Osteoblast (primary cell): ENCODE results near the gene WDR45. TPM values are rescaled to one million over a fixed set of nuclear protein-coding genes. Genes with fewer than 3 reads are reported as not detected.

Experiments
- DNase-seq: peaks from one replicate; pipeline ENCODE4 v3.0.0; 2011; ENCODE audit warnings: low spot score, mixed read lengths; ENCODE audit not compliant: insufficient read length; ENCODE audit errors: missing footprints
- H2AFZ ChIP-seq: 2 replicates; pipeline ENCODE4 v1.6.0; 2011; ENCODE audit warnings: mild to moderate bottlenecking, low read length
- H3K27ac ChIP-seq: 2 replicates; pipeline ENCODE4 v1.5.1; 2011; ENCODE audit warnings: mild to moderate bottlenecking, low read depth, low read length, moderate library complexity
- H3K27me3 ChIP-seq: 2 replicates; pipeline ENCODE4 v1.6.0; 2012; ENCODE audit warnings: mild to moderate bottlenecking, control low read depth, inconsistent platforms, low read length, moderate library complexity; ENCODE audit not compliant: insufficient read depth
- H3K36me3 ChIP-seq: 2 replicates; pipeline ENCODE4 v1.5.1; 2011; ENCODE audit warnings: mild to moderate bottlenecking, low read length, control low read depth, moderate library complexity; ENCODE audit not compliant: insufficient read depth
- H3K4me1 ChIP-seq: 2 replicates; pipeline ENCODE4 v1.5.1; 2011; ENCODE audit warnings: mild to moderate bottlenecking, low read length, control low read depth, moderate library complexity; ENCODE audit not compliant: insufficient read depth
- H3K4me2 ChIP-seq: 2 replicates; pipeline ENCODE4 v1.6.0; 2011; ENCODE audit warnings: mild to moderate bottlenecking, low read length; ENCODE audit not compliant: insufficient read depth
- H3K4me3 ChIP-seq: fragments of 200-600 bp; sonication (generic); 3 replicates; pipeline ENCODE4 v1.5.1; 2012; ENCODE audit warnings: mild to moderate bottlenecking, low read length, inconsistent platforms; ENCODE audit not compliant: insufficient read depth
- H3K79me2 ChIP-seq: 2 replicates; pipeline ENCODE4 v1.6.0; 2012; ENCODE audit warnings: mild to moderate bottlenecking, low read length, control low read depth, inconsistent platforms; ENCODE audit not compliant: insufficient read depth
- H3K9me3 ChIP-seq: 2 replicates; pipeline ENCODE4 v1.5.1; 2011; ENCODE audit warnings: low read depth, low read length, control low read depth
- H4K20me1 ChIP-seq: 2 replicates; pipeline ENCODE4 v1.6.0; 2012; ENCODE audit warnings: mild to moderate bottlenecking, low read length, control low read depth; ENCODE audit not compliant: insufficient read depth
- CTCF ChIP-seq: IDR thresholded peaks from 2 replicates; pipeline ENCODE4 v1.5.1; 2011; ENCODE audit warnings: mild to moderate bottlenecking, low read depth, low read length, moderate library complexity; ENCODE audit errors: extremely low read depth
- total RNA-seq: library from RNA; depleted of rRNA; stranded (reverse); fragments of >200 nt; gene quantifications from 2 replicates; pipeline ENCODE4 v1.2.3, GENCODE V29; 2012

WDR45 gene
- total RNA-seq, 1 donor: 86.5 TPM

DNA sequence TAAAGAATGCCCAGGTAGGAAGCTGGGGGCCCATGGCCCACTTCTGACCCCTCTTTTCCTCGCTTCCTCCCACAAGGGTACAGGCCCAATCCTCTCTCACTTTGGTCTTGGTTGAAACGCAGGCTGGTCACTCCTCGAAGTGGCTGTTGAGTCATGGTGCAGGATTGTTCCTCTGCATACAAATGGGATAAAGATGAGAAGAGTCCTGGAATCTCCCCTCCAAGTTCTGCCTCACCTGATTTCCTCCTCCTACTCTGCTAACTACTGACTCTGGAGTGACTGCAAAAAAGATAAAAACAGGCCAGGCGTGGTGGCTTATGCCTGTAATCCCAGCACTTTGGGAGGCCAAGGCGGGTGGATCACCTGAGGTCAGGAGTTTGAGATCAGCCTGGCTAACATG lies 1.7 kb downstream of the WDR45 start:
- H3K4me3 ChIP-seq: no peak overlapping the region
- H3K4me1 ChIP-seq: peaks cover 3% of the 10 kb centered on the region
- H3K36me3 ChIP-seq: peaks cover 3% of the 10 kb centered on the region
- no peak overlapping the region for H3K27ac ChIP-seq
- DNase-seq: peak; percentile 58
- no peak overlapping the region for H3K4me2 ChIP-seq
- no peaks in the 10 kb centered on the region for H3K27me3 ChIP-seq
- H3K79me2 ChIP-seq: peaks cover 19% of the 10 kb centered on the region
- H3K9me3 ChIP-seq: no peaks in the 10 kb centered on the region
- H2AFZ ChIP-seq: no peak overlapping the region
- no peaks in the 10 kb centered on the region for H4K20me1 ChIP-seq
- TF ChIP-seq CTCF: no peak

DNA sequence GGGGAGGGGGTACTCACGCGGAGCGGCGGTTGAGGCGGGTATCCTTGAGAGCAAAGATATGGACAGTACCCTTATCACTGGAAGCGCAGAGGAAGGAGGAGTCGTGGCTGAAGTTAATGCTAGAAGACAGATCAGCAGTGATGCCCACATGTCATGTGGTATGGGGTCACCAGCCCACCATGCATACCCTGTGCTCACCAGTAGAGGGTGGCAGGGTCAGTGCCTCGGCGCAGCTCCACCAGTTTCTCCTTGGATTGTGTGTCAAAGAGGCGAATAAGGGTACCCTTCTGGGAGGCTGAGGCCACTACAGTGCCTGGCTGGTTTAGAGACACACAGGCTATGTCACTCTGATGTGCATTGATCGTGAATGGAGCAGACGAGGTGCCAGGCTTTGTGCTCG lies 4.3 kb downstream of the WDR45 start:
- Histone ChIP-seq H3K27ac (no peak overlapping the region), H3K4me3 (no peak overlapping the region)
- no peak for TF ChIP-seq CTCF

DNA sequence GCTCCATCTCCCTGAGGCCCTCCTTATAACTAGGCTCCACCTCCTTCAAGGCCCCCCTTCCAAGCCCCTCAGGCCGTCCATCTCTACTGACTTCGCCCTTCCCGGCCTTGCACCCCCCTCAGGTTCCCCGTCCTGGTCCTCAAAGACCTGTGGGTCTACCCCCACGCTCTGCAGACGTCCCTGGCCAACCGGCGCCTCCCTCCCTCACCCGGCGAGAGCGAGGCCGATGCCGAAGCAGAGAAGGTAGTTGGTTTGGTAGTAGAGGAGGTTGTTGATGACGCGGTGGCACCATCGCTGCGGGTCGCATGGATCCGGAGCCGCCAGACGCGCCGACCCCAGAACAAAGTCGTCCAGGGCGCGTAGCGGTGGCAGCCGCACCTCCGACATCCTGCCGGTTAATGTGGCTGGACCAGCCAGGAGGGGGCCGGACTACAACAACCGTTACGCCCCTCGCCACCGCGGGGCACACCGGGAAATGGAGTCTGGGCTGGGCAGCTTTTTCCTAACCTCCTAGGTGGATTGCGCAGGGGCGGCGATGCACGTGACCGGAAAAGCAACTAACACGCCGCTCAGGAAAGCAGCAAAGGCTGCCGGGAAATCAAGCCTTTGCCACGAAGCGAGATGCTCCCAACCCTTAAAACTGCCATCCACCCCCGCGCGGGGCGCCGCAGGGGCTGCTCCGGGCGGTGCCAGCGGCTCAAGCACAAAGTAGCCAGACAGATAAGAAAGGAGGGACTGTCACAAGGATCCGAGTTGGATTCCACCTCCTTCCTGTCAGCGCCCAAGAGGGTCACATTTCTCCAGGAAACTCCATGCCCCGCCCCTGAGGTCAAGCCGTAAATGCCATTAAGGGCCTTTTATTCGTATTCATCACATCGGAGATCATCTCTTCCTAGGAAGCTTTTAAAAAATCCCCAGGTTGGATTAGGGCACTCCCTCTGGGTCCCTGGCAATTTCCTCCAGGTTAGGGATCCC lies 5.8 kb downstream of the WDR45 start, which contains the start of gene PRAF2:
Gene PRAF2, minus strand, starts transcription at position 402 of the 975 bp plus-strand sequence. Its CDS starts 15 bp downstream, at position 387.
- Histone ChIP-seq H3K27me3 (no peaks in the 10 kb centered on the region), H3K27ac (peak within 1 kb of the TSS; percentile 71), H4K20me1 (no peaks in the 10 kb centered on the region), H3K9me3 (no peaks in the 10 kb centered on the region), H3K79me2 (peaks cover 26% of the 10 kb centered on the region), H3K4me2 (peak within 1 kb of the TSS; percentile 80), H3K36me3 (peaks cover 6% of the 10 kb centered on the region), H2AFZ (peak within 1 kb of the TSS; percentile 59), H3K4me1 (peaks cover 6% of the 10 kb centered on the region), H3K4me3 (peak within 1 kb of the TSS; percentile 86)
- DNase-seq: peak; percentile 99
- no peak for TF ChIP-seq CTCF

More for the DNA sequence above, 4.3 kb downstream of the WDR45 start:
- H3K36me3 ChIP-seq: peaks cover 3% of the 10 kb centered on the region
- H3K9me3 ChIP-seq: no peaks in the 10 kb centered on the region
- H4K20me1 ChIP-seq: no peaks in the 10 kb centered on the region
- H3K4me2 ChIP-seq: no peak overlapping the region
- no peak overlapping the region for H2AFZ ChIP-seq
- peak; percentile 49 for DNase-seq
- peaks cover 6% of the 10 kb centered on the region for H3K4me1 ChIP-seq
- peaks cover 33% of the 10 kb centered on the region for H3K79me2 ChIP-seq
- H3K27me3 ChIP-seq: no peaks in the 10 kb centered on the region

- H4K20me1 ChIP-seq: no peaks in the 10 kb centered on the region
- H3K4me3 ChIP-seq: peak overlapping the region; percentile 86
- H2AFZ ChIP-seq: no peak overlapping the region
- no peaks in the 10 kb centered on the region for H3K27me3 ChIP-seq
- H3K9me3 ChIP-seq: no peaks in the 10 kb centered on the region
- peaks cover 23% of the 10 kb centered on the region for H3K79me2 ChIP-seq
- DNase-seq: peak; percentile 92
- H3K4me2 ChIP-seq: peak overlapping the region; percentile 80
- peaks cover 5% of the 10 kb centered on the region for H3K36me3 ChIP-seq
- H3K27ac ChIP-seq: no peak overlapping the region
- TF ChIP-seq CTCF: no peak
- H3K4me1 ChIP-seq: peaks cover 6% of the 10 kb centered on the region
Measured at GRCh38 chrX:49072712-49073095, 7.0 kb downstream of the WDR45 start.
